ENCODE results near the gene IGLON5. TPM values are rescaled to one million over a fixed set of nuclear protein-coding genes. Genes with fewer than 3 reads are reported as not detected.

Gene IGLON5
- total RNA-seq, 4 donors from 2014 or later: 0.27 TPM; not detected in 3

- intact Hi-C loops (cut with DNase I; ENCODE audit: low total_unique reads): no loop called here
- no peak overlapping the region for H3K4me3 ChIP-seq (ENCODE audit: low read depth, poor library complexity, severe bottlenecking)
- WGBS, 2 donors: 50 to 54% methylated on average over 9 of the region's 9 CpGs
- TF ChIP-seq POLR2A (IDR thresholded peaks at IDR 0.05) (no peak), CTCF (IDR thresholded peaks at IDR 0.05) (no peak)
- DNase-seq (ENCODE audit: low spot score in 2 of 2): no peak
Observed at GRCh38 chr19:51342631-51343569, 31.5 kb downstream of the IGLON5 start.

- TF ChIP-seq CTCF (IDR thresholded peaks at IDR 0.05): no peak
- no peak for TF ChIP-seq POLR2A (IDR thresholded peaks at IDR 0.05)
- intact Hi-C loops (cut with DNase I; ENCODE audit: low total_unique reads): no loop called here
- no peak overlapping the region for H3K4me3 ChIP-seq (ENCODE audit: low read depth, poor library complexity, severe bottlenecking)
- DNase-seq (ENCODE audit: low spot score in 2 of 2): no peak
- 91 to 95% methylated on average over 9 of the region's 9 CpGs for WGBS, 2 donors
Observed at GRCh38 chr19:51345076-51345620, 33.7 kb downstream of the IGLON5 start.

- intact Hi-C loops (cut with DNase I; ENCODE audit: low total_unique reads): no loop called here
- no peak for DNase-seq (ENCODE audit: low spot score in 2 of 2)
- 89% methylated on average over 12 to 17 of the region's 17 CpGs for WGBS, 2 donors
- H3K4me3 ChIP-seq (ENCODE audit: low read depth, poor library complexity, severe bottlenecking): no peak overlapping the region
- no peak for TF ChIP-seq POLR2A (IDR thresholded peaks at IDR 0.05)
- no peak for TF ChIP-seq CTCF (IDR thresholded peaks at IDR 0.05)
Observed at GRCh38 chr19:51346742-51347141, 35.3 kb downstream of the IGLON5 start.

- intact Hi-C loops (cut with DNase I; ENCODE audit: low total_unique reads): no loop called here
- 89 to 90% methylated on average over 10 of the region's 10 CpGs for WGBS, 2 donors
- H3K4me3 ChIP-seq (ENCODE audit: low read depth, poor library complexity, severe bottlenecking): no peak overlapping the region
- no peak for DNase-seq (ENCODE audit: low spot score in 2 of 2)
- TF ChIP-seq CTCF (IDR thresholded peaks at IDR 0.05) (no peak), POLR2A (IDR thresholded peaks at IDR 0.05) (no peak)
Observed at GRCh38 chr19:51347209-51347928, 35.9 kb downstream of the IGLON5 start.

- WGBS, 2 donors: 95 to 97% methylated on average over 11 of the region's 11 CpGs
- DNase-seq (ENCODE audit: low spot score in 2 of 2): no peak
- intact Hi-C loops (cut with DNase I; ENCODE audit: low total_unique reads): no loop called here
- H3K4me3 ChIP-seq (ENCODE audit: low read depth, poor library complexity, severe bottlenecking): no peak overlapping the region
- TF ChIP-seq CTCF (IDR thresholded peaks at IDR 0.05) (no peak), POLR2A (IDR thresholded peaks at IDR 0.05) (no peak)
Observed at GRCh38 chr19:51351266-51351990, 40.0 kb downstream of the IGLON5 start.
